ENCODE measurements around the gene FBXO24. TPM values are rescaled to one million over a fixed set of nuclear protein-coding genes. Genes with fewer than 3 reads are reported as not detected.

The FBXO24 gene
- total and polyA plus RNA-seq, 2 of the 8 experiments (the other 6 are each of a cell fraction or from before 2014, with no cell fraction given), result 0.35 to 0.57 TPM

GRCh38 chr7:100562195-100563099 is 23.7 kb upstream of the FBXO24 start:
- Histone ChIP-seq H3K4me3 (ENCODE audit: extremely low read depth in 1 of 4, insufficient read depth in 2 of 4, low read depth in 3 of 4, low read length in 4 of 4) (no peak overlapping the region), H3K4me1 (replicated peaks in 1 of 4; ENCODE audit: control insufficient read depth in 3 of 4, insufficient read depth in 4 of 4, low read length in 3 of 4) (peaks cover 0 to 11% (median 6%) of the 10 kb centered on the region in 4 experiments; a peak in 5 of 7 replicates), H3K18ac (ENCODE audit: extremely low read depth, low read length) (no peak overlapping the region), H3K27ac (ENCODE audit: low read depth, low read length) (no peak overlapping the region), H2BK12ac (ENCODE audit: low read depth, low read length) (no peak overlapping the region), H2BK15ac (ENCODE audit: low read length) (no peak overlapping the region), H3K4ac (replicated peaks; ENCODE audit: insufficient read length, low read depth, low read length) (no peak overlapping the region), H3K56ac (replicated peaks; ENCODE audit: insufficient read length, low read depth, low read length) (no peak overlapping the region), H3K79me2 (ENCODE audit: control insufficient read depth in 1 of 2, insufficient read depth in 2 of 2, low read length in 2 of 2) (no peaks in the 10 kb centered on the region), H4K8ac (ENCODE audit: extremely low read depth, insufficient read depth, low read length) (no peak overlapping the region), H3K79me1 (ENCODE audit: low read depth, low read length) (no peaks in the 10 kb centered on the region), H3K23ac (ENCODE audit: insufficient read length) (no peak overlapping the region), H3K9ac (replicated peaks in 1 of 4; ENCODE audit: extremely low read depth in 1 of 4, low read depth in 3 of 4, low read length in 3 of 4) (no peak overlapping the region), H2AFZ (ENCODE audit: low read length) (no peak overlapping the region), H4K5ac (ENCODE audit: insufficient read length, low read depth, low read length) (no peak overlapping the region), H2BK5ac (ENCODE audit: low read depth, low read length) (no peak overlapping the region), H3K9me3 (ENCODE audit: insufficient read depth in 2 of 2, low read depth in 1 of 2, low read length in 1 of 2) (no peaks in the 10 kb centered on the region), H3K14ac (ENCODE audit: insufficient read length) (no peak overlapping the region), H3K23me2 (ENCODE audit: low read depth, low read length) (no peaks in the 10 kb centered on the region), H3K36me3 (ENCODE audit: control insufficient read depth in 2 of 4, insufficient read depth in 4 of 4, low read length in 3 of 4) (no peaks in the 10 kb centered on the region), H2AK5ac (ENCODE audit: low read depth, low read length) (no peak overlapping the region), H4K91ac (replicated peaks; ENCODE audit: insufficient read length, low read length) (no peak overlapping the region), H3K4me2 (ENCODE audit: insufficient read depth in 1 of 2, low read depth in 2 of 2, low read length in 2 of 2) (no peak overlapping the region), H2BK20ac (ENCODE audit: low read length) (no peak overlapping the region), H4K20me1 (replicated peaks in 1 of 2; ENCODE audit: control insufficient read depth in 1 of 2, insufficient read depth in 2 of 2, low read length in 2 of 2) (peaks cover 0 to 2% of the 10 kb centered on the region in 2 experiments), H2BK120ac (replicated peaks; ENCODE audit: low read depth, low read length) (no peak overlapping the region), H3K27me3 (replicated peaks in 1 of 4; ENCODE audit: control insufficient read depth in 3 of 4, extremely low read depth in 1 of 4, insufficient read depth in 3 of 4, low read length in 3 of 4) (no peaks in the 10 kb centered on the region)
- no peak for DNase-seq (ENCODE audit: low read depth in 1 of 2, low spot score in 2 of 2)
- 95% methylated on average over 25 of the region's 26 CpGs; no CpG with 5 or more reads in 1 of the 2 experiments for WGBS, 2 experiments (ENCODE audit: extremely low coverage in 1 of 2, insufficient coverage in 1 of 2, insufficient read length in 1 of 2, insufficient replicate concordance in 2 of 2, low coverage in 1 of 2, low lambda C conversion rate in 2 of 2, missing lambda C conversion rate in 1 of 2)
- CTCF ChIA-PET (ENCODE audit: partially characterized antibody), result interaction anchor here (0.9 to 12.7 kb wide), 20 partner anchors 9 to 130 kb away, joined by 3 to 341 read pairs (median 5); partner anchors contain the start of genes AGFG2, FBXO24, LRCH4 and NYAP1
- POLR2A ChIA-PET (ENCODE audit: partially characterized antibody), result interaction anchor here (0.5 to 1.7 kb wide), 4 partner anchors 14 to 66 kb away, joined by 3 to 4 read pairs (median 4); partner anchors contain the start of genes FBXO24 and LRCH4
- TF ChIP-seq SIRT6 (IDR thresholded peaks at IDR 0.05; ENCODE audit: low read length), result no peak
- no peak for TF ChIP-seq CHD1 (IDR thresholded peaks at IDR 0.05; ENCODE audit: low read depth, low read length)
- no peak for TF ChIP-seq E2F6 (IDR thresholded peaks at IDR 0.05)
- no peak for TF ChIP-seq SAP30 (IDR thresholded peaks at IDR 0.05; ENCODE audit: insufficient read depth, insufficient replicate concordance, low read length)
- no peak for TF ChIP-seq MAFK (IDR thresholded peaks at IDR 0.05; ENCODE audit: low read depth, low read length)
- FAIRE-seq, result no peak

Measured in H1 (cell line).